Naive thymus-derived CD4-positive, alpha-beta T cell (primary cell): ENCODE measurements around the gene CADM2. TPM values are rescaled to one million over a fixed set of nuclear protein-coding genes. Genes with fewer than 3 reads are reported as not detected.

Experiments used
- ATAC-seq: fragments of 150-1000 bp; cut with Tn5 transposase; 2 replicates; pipeline ENCODE4 v1.10.0; 2021; ENCODE audit warnings: mild to moderate bottlenecking, moderate library complexity
- CTCF ChIA-PET: fragments of 350-600 bp; sonication (Branson Sonifier 250); formaldehyde crosslinking; loops from one replicate; lab custom pipeline; 2021; ENCODE audit warnings: antibody characterized with exemption; lab: Charles Lee
- POLR2A ChIA-PET: fragments of 350-600 bp; sonication (Branson Sonifier 250); formaldehyde crosslinking; loops from one replicate; lab custom pipeline; 2021; ENCODE audit warnings: antibody characterized with exemption, inconsistent platforms; lab: Charles Lee
- DNase-seq, 9 donors: peaks; one replicate each; pipeline versions ENCODE4 v3.0.0 to v3.0.0-alpha.2; 2020 to 2022; ENCODE audit warnings: mixed read lengths in 1 of 9
- H3K27ac ChIP-seq: one replicate; pipeline ENCODE4 v1.7.0; 2013; ENCODE audit warnings: mild to moderate bottlenecking, low read depth, low read length, moderate library complexity
- H3K27me3 ChIP-seq, 2 donors: one replicate each; pipeline ENCODE4 v1.7.0; 2013; ENCODE audit warnings: low read length in 2 of 2, mild to moderate bottlenecking in 2 of 2, moderate library complexity in 2 of 2; ENCODE audit not compliant: control insufficient read depth in 2 of 2, insufficient read depth in 2 of 2
- H3K36me3 ChIP-seq, 3 experiments: 1 replicate in 2 of 3; 2 replicates in 1 of 3; pipeline ENCODE4 v1.7.0; 2013; ENCODE audit warnings: low read length in 3 of 3, mild to moderate bottlenecking in 3 of 3, moderate library complexity in 1 of 3; ENCODE audit not compliant: insufficient read depth in 3 of 3, control insufficient read depth in 2 of 3
- H3K4me1 ChIP-seq, 2 donors: one replicate each; pipeline ENCODE4 v1.7.0; 2013; ENCODE audit warnings: low read length in 2 of 2, mild to moderate bottlenecking in 2 of 2, moderate library complexity in 1 of 2; ENCODE audit not compliant: control insufficient read depth in 2 of 2, insufficient read depth in 2 of 2
- H3K4me3 ChIP-seq: 2 replicates; pipeline ENCODE4 v1.7.0; 2013; ENCODE audit warnings: mild to moderate bottlenecking, low read length
- H3K9me3 ChIP-seq, 3 experiments: 1 replicate in 2 of 3; 2 replicates in 1 of 3; pipeline ENCODE4 v1.7.0; 2013; ENCODE audit warnings: low read length in 3 of 3; ENCODE audit not compliant: control insufficient read depth in 2 of 3
- H3K27ac Mint-ChIP-seq, 9 donors: one replicate each; pipeline ENCODE4 v1.8.0; 2020 to 2022; ENCODE audit warnings: mixed read lengths in 9 of 9, mild to moderate bottlenecking in 8 of 9, moderate library complexity in 5 of 9, inconsistent platforms in 2 of 9
- H3K27me3 Mint-ChIP-seq, 5 donors: one replicate each; pipeline ENCODE4 v1.8.0; 2021 to 2022; ENCODE audit warnings: mixed read lengths in 5 of 5, mild to moderate bottlenecking in 1 of 5
- H3K36me3 Mint-ChIP-seq, 5 donors: one replicate each; pipeline ENCODE4 v1.8.0; 2020 to 2022; ENCODE audit warnings: mixed read lengths in 5 of 5, mild to moderate bottlenecking in 3 of 5, inconsistent platforms in 1 of 5
- H3K4me1 Mint-ChIP-seq, 7 donors: one replicate each; pipeline ENCODE4 v1.8.0; 2020 to 2022; ENCODE audit warnings: mixed read lengths in 7 of 7, mild to moderate bottlenecking in 3 of 7, inconsistent platforms in 1 of 7
- H3K4me3 Mint-ChIP-seq, 10 donors: one replicate each; pipeline ENCODE4 v1.8.0; 2020 to 2022; ENCODE audit warnings: mild to moderate bottlenecking in 10 of 10, mixed read lengths in 10 of 10, moderate library complexity in 6 of 10, inconsistent platforms in 2 of 10
- H3K9me3 Mint-ChIP-seq, 11 donors: one replicate each; pipeline ENCODE4 v1.8.0; 2020 to 2022; ENCODE audit warnings: mixed read lengths in 11 of 11, mild to moderate bottlenecking in 4 of 11, inconsistent platforms in 1 of 11, moderate library complexity in 1 of 11
- intact Hi-C, 2 donors: fragments of 100-400 bp; cut with micrococcal nuclease; formaldehyde crosslinking; loops; one replicate each; pipeline ENCODE4 v1.15.1; 2023
- microRNA-seq: library from miRNA; unstranded; fragments of <30 nt; microRNA quantifications from one replicate; pipeline ENCODE4 v1.2.0, GENCODE V29; 2022; ENCODE audit warnings: borderline microRNAs expressed
- polyA plus RNA-seq, 2 donors: library from polyadenylated mRNA; unstranded; fragments of 300-500 nt; fragmentation: Illumina TruSeq; gene quantifications; one replicate each; pipeline ENCODE4 v1.2.3, GENCODE V29; 2021
- total RNA-seq, 6 experiments: library from RNA in 5 of 6; stranded (reverse) in 5 of 6; gene quantifications; 1 replicate in 5 of 6; 2 replicates in 1 of 6; pipeline ENCODE4 v1.2.3 and lab custom pipeline; 2021 to 2026

The CADM2 gene
- total and polyA plus RNA-seq, 7 experiments from 2014 or later, result 0.40 TPM; not detected in 6

GRCh38 chr3:86087160-86087871 is 1128.5 kb downstream of the CADM2 start:
- DNase-seq (no peak), ATAC-seq (no peak)
- peaks cover 0 to 7% (median 0%) of the 10 kb centered on the region in 3 experiments for H3K9me3 ChIP-seq
- Mint-ChIP-seq H3K4me1 (no peaks in the 10 kb centered on the region), H3K27me3 (no peaks in the 10 kb centered on the region), H3K4me3 (no peak overlapping the region), H3K36me3 (no peaks in the 10 kb centered on the region), H3K27ac (peak overlapping the region in 1 of 9 donors; percentile 9), H3K9me3 (peaks cover 2 to 40% (median 11%) of the 10 kb centered on the region in 11 donors)
- intact Hi-C loops, result no loop called here
- H3K4me1 ChIP-seq, result no peaks in the 10 kb centered on the region
- H3K27ac ChIP-seq, result no peak overlapping the region
- no peaks in the 10 kb centered on the region for H3K27me3 ChIP-seq
- POLR2A ChIA-PET, result no interaction called here
- H3K4me3 ChIP-seq, result no peak overlapping the region
- no peaks in the 10 kb centered on the region for H3K36me3 ChIP-seq
- CTCF ChIA-PET, result no interaction called here

GRCh38 chr3:86104154-86104553 is 1145.4 kb downstream of the CADM2 start:
- no peak for DNase-seq
- H3K4me1 Mint-ChIP-seq, result no peaks in the 10 kb centered on the region
- no peaks in the 10 kb centered on the region for H3K27me3 Mint-ChIP-seq
- intact Hi-C loops, result no loop called here
- no peaks in the 10 kb centered on the region for H3K36me3 ChIP-seq
- CTCF ChIA-PET, result no interaction called here
- H3K9me3 ChIP-seq, result no peaks in the 10 kb centered on the region
- no peak overlapping the region for H3K27ac ChIP-seq
- POLR2A ChIA-PET, result no interaction called here
- no peak overlapping the region for H3K4me3 Mint-ChIP-seq
- H3K27me3 ChIP-seq, result no peaks in the 10 kb centered on the region
- ATAC-seq, result no peak
- no peaks in the 10 kb centered on the region for H3K4me1 ChIP-seq
- peaks cover 0 to 4% (median 0%) of the 10 kb centered on the region in 5 donors for H3K36me3 Mint-ChIP-seq
- H3K9me3 Mint-ChIP-seq, result peaks cover 0 to 26% (median 16%) of the 10 kb centered on the region in 11 donors
- no peak overlapping the region for H3K27ac Mint-ChIP-seq
- H3K4me3 ChIP-seq, result no peak overlapping the region

DNA sequence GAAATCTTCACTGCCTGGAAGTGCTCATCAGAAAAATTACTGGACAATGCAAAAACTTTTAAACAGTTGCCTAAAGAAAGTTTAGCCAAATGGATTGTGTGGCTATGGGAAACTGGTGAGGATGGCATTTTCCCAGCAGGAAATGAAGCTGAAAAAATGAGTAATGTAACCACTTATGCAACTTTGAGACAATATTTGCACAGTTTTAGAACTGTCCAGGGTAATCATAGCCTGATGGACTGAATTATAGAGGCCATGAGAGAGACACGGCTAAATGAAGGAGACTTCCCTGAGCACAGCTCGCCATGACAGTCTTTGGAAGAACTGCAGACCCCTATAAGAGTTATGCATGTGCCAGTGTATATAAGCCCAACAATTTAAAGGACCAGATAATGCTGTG is 1150.6 kb downstream of the CADM2 start:
- H3K27ac Mint-ChIP-seq, result no peak overlapping the region
- no peaks in the 10 kb centered on the region for H3K27me3 ChIP-seq
- CTCF ChIA-PET, result no interaction called here
- H3K4me3 ChIP-seq, result no peak overlapping the region
- POLR2A ChIA-PET, result no interaction called here
- no peak overlapping the region for H3K27ac ChIP-seq
- H3K36me3 ChIP-seq, result no peaks in the 10 kb centered on the region
- H3K27me3 Mint-ChIP-seq, result no peaks in the 10 kb centered on the region
- no peaks in the 10 kb centered on the region for H3K9me3 ChIP-seq
- intact Hi-C loops, result no loop called here
- H3K9me3 Mint-ChIP-seq, result peaks cover 1 to 26% (median 15%) of the 10 kb centered on the region in 11 donors
- H3K4me1 Mint-ChIP-seq, result no peaks in the 10 kb centered on the region
- ATAC-seq, result no peak
- no peaks in the 10 kb centered on the region for H3K4me1 ChIP-seq
- DNase-seq, result no peak
- no peak overlapping the region for H3K4me3 Mint-ChIP-seq
- peaks cover 0 to 8% (median 0%) of the 10 kb centered on the region in 5 donors for H3K36me3 Mint-ChIP-seq

Small RNA genes within 50 kb of the gene (microRNA-seq; reads per million reads assigned to microRNA genes)
- gene MIR5688, result not detected
